HEK293 (cell line): ENCODE data around the gene RPL23.

Experiments used
- CTCF ChIP-seq: fragments of 450-650 bp; formaldehyde crosslinking; IDR thresholded peaks from 2 replicates; pipeline ENCODE4 v1.5.1; 2016; ENCODE audit warnings: missing biosample characterization, missing genetic modification characterization
- ZBTB7A ChIP-seq: fragments of 450-650 bp; formaldehyde crosslinking; IDR thresholded peaks from 2 replicates; pipeline ENCODE4 v1.5.1; 2016; ENCODE audit warnings: low read depth, missing biosample characterization, missing genetic modification characterization
- ZNF175 ChIP-seq: fragments of 450-650 bp; formaldehyde crosslinking; IDR thresholded peaks from 2 replicates; pipeline ENCODE4 v1.5.1; 2016; ENCODE audit warnings: missing biosample characterization, missing genetic modification characterization

GRCh38 chr17:38850374-38850773, 3.1 kb downstream of the RPL23 start:
- no peak for TF ChIP-seq CTCF (tag by site-specific recombination)
- TF ChIP-seq ZBTB7A (tag by site-specific recombination), result no peak
- no peak for TF ChIP-seq ZNF175
